ENCODE results near the gene RNF182. TPM values are rescaled to one million over a fixed set of nuclear protein-coding genes. Genes with fewer than 3 reads are reported as not detected.

Gene RNF182
- polyA plus RNA-seq, 3 donors: not detected

DNA sequence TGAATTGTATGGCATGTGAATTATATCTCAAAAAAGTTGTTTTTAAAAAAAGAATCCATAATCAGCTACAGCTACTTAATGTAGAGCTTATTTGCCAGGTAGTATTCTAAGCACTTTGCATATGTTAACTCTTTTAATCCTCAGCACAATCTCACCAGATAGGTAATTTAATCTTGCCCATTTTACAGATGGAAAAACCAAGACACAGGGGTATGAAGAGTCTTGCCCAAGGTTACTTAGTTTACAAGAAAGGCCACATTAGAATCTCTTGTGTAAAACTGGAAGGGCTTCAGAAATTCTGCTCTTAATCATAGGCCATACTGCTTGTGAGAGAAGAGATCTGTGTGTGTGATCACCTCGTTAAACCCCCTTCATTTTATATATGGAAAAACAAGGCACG is 13.4 kb upstream of the RNF182 start:
- Mint-ChIP-seq H3K4me1 (peaks cover 2% of the 10 kb centered on the region), H3K9me3 (no peaks in the 10 kb centered on the region), H3K27ac (no peak overlapping the region), H3K36me3 (no peaks in the 10 kb centered on the region), H3K4me3 (no peak overlapping the region), H3K27me3 (ENCODE audit: low read depth in 3 of 3) (peaks cover 2 to 11% (median 8%) of the 10 kb centered on the region in 3 donors)
- Histone ChIP-seq H2AFZ (ENCODE audit: insufficient read depth, low read depth, low read length, poor library complexity, severe bottlenecking) (no peak overlapping the region), H3K4me3 (replicated peaks in 1 of 3; ENCODE audit: low read depth in 2 of 3, low read length in 3 of 3) (no peak overlapping the region), H3K9ac (ENCODE audit: insufficient read depth, low read length, poor library complexity, severe bottlenecking) (no peak overlapping the region), H3K9me3 (replicated peaks in 1 of 2; ENCODE audit: control insufficient read depth in 1 of 2, insufficient read depth in 1 of 2, low read length in 2 of 2) (no peaks in the 10 kb centered on the region), H3K4me2 (replicated peaks; ENCODE audit: extremely low read depth, low read length, poor library complexity, severe bottlenecking) (no peak overlapping the region), H3K4me1 (ENCODE audit: control insufficient read depth in 1 of 2, insufficient read depth in 2 of 2, low read length in 2 of 2) (no peaks in the 10 kb centered on the region), H4K20me1 (ENCODE audit: insufficient read depth, low read length) (no peaks in the 10 kb centered on the region), H3K27me3 (ENCODE audit: control insufficient read depth in 2 of 2, insufficient read depth in 2 of 2, low read length in 2 of 2) (peaks cover 0 to 3% of the 10 kb centered on the region in 2 donors), H3K27ac (ENCODE audit: low read depth in 1 of 2, low read length in 2 of 2) (no peak overlapping the region), H3K79me2 (ENCODE audit: insufficient read depth, low read length) (no peaks in the 10 kb centered on the region), H3K36me3 (replicated peaks in 1 of 2; ENCODE audit: control insufficient read depth in 1 of 2, insufficient read depth in 2 of 2, low read length in 2 of 2) (no peaks in the 10 kb centered on the region)
- DNase-seq: no peak
- intact Hi-C loops (cut with micrococcal nuclease): loop anchor here in 1 of 2 donors (10.0 kb wide), 1 partner anchor 153 kb away; no protein-coding TSS in a partner anchor
- TF ChIP-seq, protein P1, sequence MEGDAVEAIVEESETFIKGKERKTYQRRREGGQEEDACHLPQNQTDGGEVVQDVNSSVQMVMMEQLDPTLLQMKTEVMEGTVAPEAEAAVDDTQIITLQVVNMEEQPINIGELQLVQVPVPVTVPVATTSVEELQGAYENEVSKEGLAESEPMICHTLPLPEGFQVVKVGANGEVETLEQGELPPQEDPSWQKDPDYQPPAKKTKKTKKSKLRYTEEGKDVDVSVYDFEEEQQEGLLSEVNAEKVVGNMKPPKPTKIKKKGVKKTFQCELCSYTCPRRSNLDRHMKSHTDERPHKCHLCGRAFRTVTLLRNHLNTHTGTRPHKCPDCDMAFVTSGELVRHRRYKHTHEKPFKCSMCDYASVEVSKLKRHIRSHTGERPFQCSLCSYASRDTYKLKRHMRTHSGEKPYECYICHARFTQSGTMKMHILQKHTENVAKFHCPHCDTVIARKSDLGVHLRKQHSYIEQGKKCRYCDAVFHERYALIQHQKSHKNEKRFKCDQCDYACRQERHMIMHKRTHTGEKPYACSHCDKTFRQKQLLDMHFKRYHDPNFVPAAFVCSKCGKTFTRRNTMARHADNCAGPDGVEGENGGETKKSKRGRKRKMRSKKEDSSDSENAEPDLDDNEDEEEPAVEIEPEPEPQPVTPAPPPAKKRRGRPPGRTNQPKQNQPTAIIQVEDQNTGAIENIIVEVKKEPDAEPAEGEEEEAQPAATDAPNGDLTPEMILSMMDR (IDR thresholded peaks at IDR 0.05): no peak
- no CpG with 5 or more reads among the region's 2 CpGs for WGBS (ENCODE audit: insufficient coverage)

DNA sequence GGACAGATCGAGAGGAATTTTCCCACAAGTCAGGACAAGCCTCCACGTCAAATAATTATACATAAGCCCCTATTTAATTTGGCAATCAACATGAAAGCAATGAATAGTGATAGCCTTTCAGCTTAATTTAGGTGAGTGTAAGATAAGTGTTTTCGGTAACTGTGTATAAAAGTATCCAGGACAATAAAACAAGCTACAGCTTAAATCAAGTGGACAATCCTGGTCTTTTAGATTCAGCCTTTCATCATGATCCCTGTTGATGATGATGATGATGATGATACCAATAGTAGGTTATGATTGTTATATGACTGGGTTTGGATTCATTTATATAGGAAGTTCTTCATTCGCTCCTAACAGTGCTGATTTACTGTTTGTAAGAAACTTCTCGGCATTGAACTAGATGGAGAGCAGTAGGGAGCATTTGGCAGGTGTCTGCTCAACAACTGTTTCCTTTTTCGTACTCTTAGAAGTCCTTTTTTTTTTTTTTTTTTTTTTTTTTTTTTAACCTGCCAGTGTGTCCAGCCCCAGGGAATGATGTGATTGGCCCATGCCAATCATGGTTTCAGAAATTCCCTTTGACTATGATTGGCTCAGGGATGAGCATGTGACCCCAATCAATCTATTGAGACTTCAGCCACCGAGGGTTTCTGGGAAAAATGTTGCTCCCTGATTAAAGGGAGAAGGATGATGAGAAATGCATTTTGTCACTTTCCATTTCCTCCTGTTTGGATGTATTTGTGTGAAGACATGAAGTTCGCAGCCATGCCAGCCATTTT is 11.3 kb upstream of the RNF182 start:
- Mint-ChIP-seq H3K9me3 (no peaks in the 10 kb centered on the region), H3K36me3 (no peaks in the 10 kb centered on the region), H3K27ac (no peak overlapping the region), H3K27me3 (ENCODE audit: low read depth in 3 of 3) (peaks cover 7 to 12% (median 11%) of the 10 kb centered on the region in 3 donors), H3K4me1 (peaks cover 2% of the 10 kb centered on the region), H3K4me3 (peak overlapping the region in 1 of 2 donors; percentile 13)
- no peaks in the 10 kb centered on the region for H3K9me3 ChIP-seq (replicated peaks in 1 of 2; ENCODE audit: control insufficient read depth in 1 of 2, insufficient read depth in 1 of 2, low read length in 2 of 2)
- no peak overlapping the region for H2AFZ ChIP-seq (ENCODE audit: insufficient read depth, low read depth, low read length, poor library complexity, severe bottlenecking)
- no peaks in the 10 kb centered on the region for H3K36me3 ChIP-seq (replicated peaks in 1 of 2; ENCODE audit: control insufficient read depth in 1 of 2, insufficient read depth in 2 of 2, low read length in 2 of 2)
- no peak overlapping the region for H3K9ac ChIP-seq (ENCODE audit: insufficient read depth, low read length, poor library complexity, severe bottlenecking)
- no peaks in the 10 kb centered on the region for H3K27me3 ChIP-seq (ENCODE audit: control insufficient read depth in 2 of 2, insufficient read depth in 2 of 2, low read length in 2 of 2)
- TF ChIP-seq, protein P1 (IDR thresholded peaks at IDR 0.05): no peak
- no peak overlapping the region for H3K4me2 ChIP-seq (replicated peaks; ENCODE audit: extremely low read depth, low read length, poor library complexity, severe bottlenecking)
- no peaks in the 10 kb centered on the region for H4K20me1 ChIP-seq (ENCODE audit: insufficient read depth, low read length)
- no peaks in the 10 kb centered on the region for H3K79me2 ChIP-seq (ENCODE audit: insufficient read depth, low read length)
- H3K4me1 ChIP-seq (ENCODE audit: control insufficient read depth in 1 of 2, insufficient read depth in 2 of 2, low read length in 2 of 2): no peaks in the 10 kb centered on the region
- 90% methylated on average over 2 of the region's 8 CpGs for WGBS (ENCODE audit: insufficient coverage)
- intact Hi-C loops (cut with micrococcal nuclease): loop anchor here in 1 of 2 donors (10.0 kb wide), 1 partner anchor 151 kb away; no protein-coding TSS in a partner anchor
- no peak overlapping the region for H3K4me3 ChIP-seq (replicated peaks in 1 of 3; ENCODE audit: low read depth in 2 of 3, low read length in 3 of 3)
- DNase-seq: no peak
- H3K27ac ChIP-seq (ENCODE audit: low read depth in 1 of 2, low read length in 2 of 2): no peak overlapping the region

Measured in CD14-positive monocyte (primary cell).